ENCODE results near the gene GPR37L1.

GPR37L1 gene

DNA sequence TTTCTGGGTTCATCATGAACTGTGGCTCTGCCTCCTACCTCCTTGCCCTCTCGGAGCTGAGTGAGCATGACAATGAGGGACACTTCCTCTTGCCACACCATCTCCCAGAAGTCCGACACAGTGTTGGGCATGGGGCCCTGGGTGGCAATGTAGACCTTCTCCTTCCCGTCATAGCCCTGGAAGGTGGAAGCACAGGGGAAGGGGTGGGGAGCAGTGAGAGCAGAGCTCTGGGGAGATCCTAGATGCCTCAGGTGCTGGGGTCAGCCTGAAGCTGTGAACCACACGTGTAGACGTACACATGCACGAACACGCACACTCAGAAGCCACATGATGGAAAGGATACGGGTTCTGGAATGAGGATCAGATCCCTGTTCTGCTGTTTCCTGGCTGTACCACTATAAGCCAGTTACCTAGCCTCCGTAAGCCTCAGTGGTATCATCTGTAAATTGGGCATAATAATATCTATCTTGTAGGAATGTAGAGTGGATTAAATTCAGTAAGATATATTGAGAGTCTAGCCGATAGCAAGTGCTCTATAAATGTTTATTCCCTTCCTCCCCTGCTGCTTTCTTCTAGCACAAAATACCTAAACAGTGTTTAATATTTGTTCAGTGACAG lies 31.5 kb downstream of the GPR37L1 start:
- Histone ChIP-seq H3K4me2 (no peak overlapping the region), H3K4me3 (no peak overlapping the region), H3K4me1 (peaks cover 32 to 70% (median 43%) of the 10 kb centered on the region in 10 experiments), H3K9ac (no peak overlapping the region), H3K27me3 (no peaks in the 10 kb centered on the region), H3K27ac (no peak overlapping the region), H4K20me1 (peaks cover 21 to 100% (median 79%) of the 10 kb centered on the region in 11 experiments; a peak in 20 of 22 replicates), H3K36me3 (peaks cover 88 to 100% (median 93%) of the 10 kb centered on the region in 11 experiments), H3K9me3 (replicated peaks in 1 of 11) (no peaks in the 10 kb centered on the region)
- no peak for TF ChIP-seq Cebpa-rat (IDR thresholded peaks at IDR 0.05)

DNA sequence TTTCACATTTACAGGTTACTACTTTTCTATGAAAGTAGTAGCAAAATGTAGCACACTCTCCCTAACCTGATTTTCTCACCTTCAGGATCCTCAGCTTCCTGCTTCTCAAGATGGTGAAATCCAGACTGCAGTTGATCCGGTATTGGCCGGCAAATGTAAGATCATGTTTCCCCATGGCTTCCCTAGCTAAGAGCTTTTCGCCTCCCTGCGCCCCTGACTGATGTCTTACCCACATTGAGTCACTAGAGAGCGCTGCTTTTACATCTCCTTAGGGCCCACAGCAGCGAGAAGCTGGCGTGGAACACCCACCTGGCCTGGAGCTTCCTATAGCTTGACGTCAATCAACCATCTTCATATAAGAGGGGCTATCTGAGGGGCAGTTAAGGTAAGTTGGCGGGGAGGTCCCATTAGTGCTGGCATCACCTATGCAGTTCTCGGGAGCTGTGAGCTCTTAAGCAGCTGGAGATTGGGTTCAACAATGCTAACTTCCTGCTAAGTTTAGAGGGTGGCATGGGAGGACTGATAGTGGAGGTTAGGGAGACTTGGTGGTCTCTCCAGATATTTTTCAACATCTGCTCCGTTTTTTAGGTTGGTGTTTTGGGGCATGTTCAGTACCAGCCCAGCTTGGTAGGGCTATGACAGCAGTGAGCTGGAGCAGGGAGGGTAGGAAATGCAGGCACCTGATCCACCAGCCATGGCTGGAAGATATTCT lies 32.2 kb downstream of the GPR37L1 start:
- H3K36me3 ChIP-seq, result peaks cover 81 to 94% (median 86%) of the 10 kb centered on the region in 11 experiments
- no peaks in the 10 kb centered on the region for H3K27me3 ChIP-seq
- no peaks in the 10 kb centered on the region for H3K9me3 ChIP-seq (replicated peaks in 1 of 11)
- peak overlapping the region in 4 of 11 experiments; percentile 6 to 59 (median 42); a peak in 5 of 22 replicates for H3K9ac ChIP-seq
- no peak for TF ChIP-seq Cebpa-rat (IDR thresholded peaks at IDR 0.05)
- peaks cover 39 to 70% (median 49%) of the 10 kb centered on the region in 10 experiments for H3K4me1 ChIP-seq
- peak overlapping the region in 3 of 11 experiments; percentile 95 to 100 (median 96); a peak in 4 of 22 replicates for H3K4me2 ChIP-seq
- peaks cover 21 to 99% (median 77%) of the 10 kb centered on the region in 11 experiments; a peak in 20 of 22 replicates for H4K20me1 ChIP-seq
- H3K4me3 ChIP-seq, result no peak overlapping the region
- H3K27ac ChIP-seq, result no peak overlapping the region

DNA sequence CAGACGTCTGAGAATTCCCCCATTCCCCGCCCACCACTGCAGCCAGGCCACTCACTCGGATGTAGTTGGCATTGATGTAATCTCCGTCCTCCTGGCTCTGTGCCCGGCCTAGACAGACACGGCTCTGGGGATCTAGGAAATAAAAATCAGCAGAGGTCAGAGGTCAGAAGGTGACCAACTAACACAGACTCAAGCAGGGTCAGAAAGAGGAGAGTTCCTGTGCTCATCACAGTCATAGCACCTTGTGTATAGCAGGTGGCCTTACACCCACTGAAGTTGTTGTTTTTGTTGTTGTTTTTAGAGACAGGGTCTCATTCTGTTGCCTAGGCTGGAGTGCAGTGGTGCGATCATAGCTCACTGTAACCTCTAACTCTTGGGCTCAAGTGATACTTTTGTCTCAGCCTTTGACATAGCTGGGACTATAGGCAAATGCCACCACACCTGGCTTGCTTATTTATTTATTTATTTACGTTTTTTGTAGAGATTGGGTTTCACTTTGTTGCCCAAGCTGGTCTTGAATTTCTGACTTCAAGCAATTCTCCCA lies 32.8 kb downstream of the GPR37L1 start:
- H3K9ac ChIP-seq, result peak overlapping the region in 5 of 11 experiments; percentile 6 to 59 (median 35); a peak in 6 of 22 replicates

DNA sequence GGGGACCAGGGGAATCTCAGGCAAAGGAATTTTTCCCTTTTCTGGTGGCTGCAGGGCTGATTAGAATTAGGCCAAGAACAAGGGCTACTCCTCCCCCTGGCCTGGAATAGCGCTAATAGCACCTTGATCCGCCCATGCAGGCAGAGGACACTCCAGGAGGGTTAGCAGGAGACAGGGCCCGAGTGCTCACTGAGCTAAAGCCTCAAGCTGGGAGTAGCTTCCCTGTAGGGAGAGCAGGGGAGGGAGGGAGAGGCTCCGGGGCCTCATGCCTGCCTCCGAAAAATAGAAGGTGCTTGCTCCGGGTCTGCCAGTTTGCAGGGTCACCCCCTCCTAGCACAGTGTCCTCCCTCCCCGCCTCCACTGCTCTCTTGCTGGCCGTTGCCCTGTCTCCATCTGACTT lies 33.9 kb downstream of the GPR37L1 start:
- Histone ChIP-seq H3K4me3 (peak overlapping the region in 1 of 10 experiments; percentile 9; a peak in 1 of 20 replicates), H3K4me2 (peak overlapping the region; percentile 24 to 100 (median 96); a peak in 20 of 22 replicates), H3K36me3 (peaks cover 65 to 78% (median 70%) of the 10 kb centered on the region in 11 experiments), H4K20me1 (peaks cover 21 to 82% (median 69%) of the 10 kb centered on the region in 11 experiments; a peak in 20 of 22 replicates), H3K4me1 (peaks cover 55 to 76% (median 63%) of the 10 kb centered on the region in 10 experiments), H3K9me3 (replicated peaks in 1 of 11) (no peaks in the 10 kb centered on the region), H3K27me3 (no peaks in the 10 kb centered on the region), H3K27ac (0 out of 22 replicates have a peak overlapping the region, but pooled peaks of 2 of the 11 experiments have one; percentile 9 to 30), H3K9ac (peak overlapping the region in 9 of 11 experiments; percentile 9 to 53 (median 26); a peak in 9 of 22 replicates)
- no peak for TF ChIP-seq Cebpa-rat (IDR thresholded peaks at IDR 0.05)

More for the DNA sequence above, 32.8 kb downstream of the GPR37L1 start:
- TF ChIP-seq Cebpa-rat (IDR thresholded peaks at IDR 0.05), result no peak
- Histone ChIP-seq H3K27ac (no peak overlapping the region), H3K4me2 (peak overlapping the region in 5 of 11 experiments; percentile 3 to 100 (median 95); a peak in 7 of 22 replicates), H3K27me3 (no peaks in the 10 kb centered on the region), H4K20me1 (peaks cover 21 to 93% (median 71%) of the 10 kb centered on the region in 11 experiments; a peak in 20 of 22 replicates), H3K4me1 (peaks cover 44 to 69% (median 53%) of the 10 kb centered on the region in 10 experiments), H3K9me3 (replicated peaks in 1 of 11) (no peaks in the 10 kb centered on the region), H3K4me3 (no peak overlapping the region), H3K36me3 (peaks cover 75 to 88% (median 80%) of the 10 kb centered on the region in 11 experiments)

DNA sequence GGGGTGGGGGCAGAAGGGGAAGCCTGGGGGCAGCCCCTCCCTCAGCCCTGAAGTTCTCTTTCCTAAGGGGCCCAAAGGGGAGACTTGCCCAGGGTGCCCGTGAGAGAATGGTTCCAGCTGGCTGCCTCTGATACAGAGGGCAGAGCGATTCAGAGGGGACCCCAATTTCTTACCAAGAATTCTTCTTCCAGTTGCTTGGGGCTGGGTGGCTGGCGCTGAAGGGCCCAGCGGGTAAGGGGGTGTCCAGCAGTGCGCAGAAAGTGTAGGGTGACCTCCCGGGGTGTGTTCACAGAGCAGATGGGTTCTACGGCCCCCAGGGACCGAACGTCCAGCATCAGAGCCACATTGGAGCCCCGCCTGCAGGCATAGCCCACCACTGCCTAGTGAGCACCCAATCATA lies 35.2 kb downstream of the GPR37L1 start:
- peak overlapping the region in 10 of 11 experiments; percentile 89 to 98 (median 94); a peak in 13 of 22 replicates for H3K27ac ChIP-seq
- peak overlapping the region in 8 of 10 experiments; percentile 72 to 83 (median 78); a peak in 14 of 20 replicates for H3K4me3 ChIP-seq
- H3K4me1 ChIP-seq, result peaks cover 68 to 90% (median 77%) of the 10 kb centered on the region in 10 experiments

DNA sequence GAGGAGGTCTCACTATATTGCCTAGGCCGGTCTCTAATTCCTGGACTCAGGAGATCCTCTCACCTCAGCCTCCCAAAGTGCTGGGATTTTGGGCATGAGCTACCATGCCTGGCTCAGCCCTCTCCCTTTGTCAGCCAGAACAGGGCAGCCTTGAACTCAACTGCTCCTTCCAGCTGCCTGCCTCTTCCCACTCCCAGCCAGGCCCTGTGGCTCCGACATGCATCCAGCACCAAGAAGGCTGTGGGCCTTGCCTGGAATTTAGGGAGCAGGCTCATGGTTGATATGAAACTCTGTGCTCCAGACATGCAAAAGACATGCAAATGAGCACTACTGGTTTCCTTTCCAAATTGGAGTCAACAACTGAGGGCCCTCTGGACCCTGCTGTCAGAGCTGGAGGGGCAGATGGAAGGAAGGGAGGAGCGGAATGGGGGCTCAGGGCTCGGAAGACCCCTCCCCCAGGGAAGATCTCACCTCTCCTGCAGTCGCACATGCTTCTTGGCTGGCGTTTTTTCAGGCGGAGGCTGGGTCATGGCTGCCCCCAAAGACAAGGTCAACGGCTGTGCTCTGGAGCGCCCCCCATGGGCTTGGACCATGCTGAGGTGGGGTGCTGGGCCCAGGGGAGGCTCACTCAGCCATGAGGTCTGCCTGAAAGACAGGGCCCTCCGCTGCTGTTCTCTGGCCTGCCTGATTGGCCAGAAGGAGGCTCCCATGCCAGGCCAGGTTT lies 36.3 kb downstream of the GPR37L1 start:
- H3K4me3 ChIP-seq, result peak overlapping the region; percentile 60 to 83 (median 76)

More for the DNA sequence above, 35.2 kb downstream of the GPR37L1 start:
- Histone ChIP-seq H3K36me3 (peaks cover 51 to 64% (median 56%) of the 10 kb centered on the region in 11 experiments), H3K4me2 (peak overlapping the region; percentile 91 to 100 (median 96)), H3K9ac (peak overlapping the region; percentile 84 to 95 (median 89); a peak in 20 of 22 replicates), H3K27me3 (peaks cover 0 to 2% (median 0%) of the 10 kb centered on the region in 11 experiments; a peak in 1 of 22 replicates), H4K20me1 (peaks cover 18 to 69% (median 59%) of the 10 kb centered on the region in 11 experiments; a peak in 20 of 22 replicates), H3K9me3 (replicated peaks in 1 of 11) (no peaks in the 10 kb centered on the region)
- no peak for TF ChIP-seq Cebpa-rat (IDR thresholded peaks at IDR 0.05)

DNA sequence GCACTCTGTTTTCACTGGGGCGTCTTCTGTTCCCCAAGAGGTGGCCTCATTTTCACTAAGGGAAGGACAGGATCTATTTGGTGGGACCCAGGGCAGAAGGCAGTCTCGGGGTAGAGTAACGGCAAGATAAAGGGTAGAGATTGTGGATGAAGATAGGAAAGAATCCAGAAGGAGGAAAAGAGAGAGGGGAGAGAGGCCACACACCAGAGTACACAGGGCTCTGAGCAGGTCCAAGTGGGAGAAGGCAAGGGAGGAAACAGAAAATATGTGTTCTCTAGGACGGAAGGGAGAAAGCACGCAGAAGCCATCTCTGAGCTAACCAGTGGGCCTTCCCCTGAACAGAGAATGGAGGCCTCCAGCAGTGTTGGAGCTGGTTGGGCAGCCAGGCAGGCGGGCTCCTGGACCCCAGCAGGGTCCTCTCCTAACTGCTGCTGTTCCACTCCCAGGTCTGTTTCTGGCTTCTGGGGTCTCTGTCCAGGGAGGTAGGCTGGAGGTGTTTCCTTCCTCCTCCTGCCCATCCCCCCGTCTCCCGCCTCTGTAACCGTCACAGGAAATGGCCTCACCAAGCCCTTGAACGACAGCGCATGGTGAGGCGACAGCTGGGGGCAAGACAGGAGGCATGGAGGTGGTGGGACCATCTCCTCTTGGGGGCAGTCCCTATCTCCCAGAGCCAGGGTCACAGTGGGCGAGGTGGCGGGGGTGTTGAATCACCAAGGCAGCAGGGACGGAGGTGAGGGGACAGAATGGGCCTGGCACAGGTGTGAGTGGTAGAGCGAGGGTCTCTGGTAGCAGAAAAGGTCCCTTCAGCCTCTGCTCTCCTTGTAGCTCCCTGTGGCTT lies 37.0 kb downstream of the GPR37L1 start:
- no peak for TF ChIP-seq Cebpa-rat (IDR thresholded peaks at IDR 0.05)
- Histone ChIP-seq H4K20me1 (peaks cover 18 to 51% (median 44%) of the 10 kb centered on the region in 11 experiments; a peak in 20 of 22 replicates), H3K27me3 (peaks cover 0 to 8% (median 0%) of the 10 kb centered on the region in 11 experiments; a peak in 4 of 22 replicates), H3K4me2 (peak overlapping the region; percentile 91 to 100 (median 96)), H3K4me1 (peaks cover 86 to 97% (median 91%) of the 10 kb centered on the region in 10 experiments), H3K9ac (peak overlapping the region; percentile 84 to 95 (median 89)), H3K27ac (peak overlapping the region; percentile 86 to 98 (median 94)), H3K4me3 (peak overlapping the region; percentile 60 to 83 (median 76)), H3K9me3 (replicated peaks in 1 of 11) (no peaks in the 10 kb centered on the region), H3K36me3 (peaks cover 33 to 46% (median 38%) of the 10 kb centered on the region in 11 experiments)

More for the DNA sequence above, 36.3 kb downstream of the GPR37L1 start:
- Histone ChIP-seq H4K20me1 (peaks cover 18 to 59% (median 49%) of the 10 kb centered on the region in 11 experiments; a peak in 20 of 22 replicates), H3K9me3 (replicated peaks in 1 of 11) (no peaks in the 10 kb centered on the region), H3K27ac (peak overlapping the region; percentile 86 to 98 (median 94)), H3K27me3 (peaks cover 0 to 8% (median 0%) of the 10 kb centered on the region in 11 experiments; a peak in 4 of 22 replicates), H3K36me3 (peaks cover 41 to 54% (median 46%) of the 10 kb centered on the region in 11 experiments), H3K9ac (peak overlapping the region; percentile 84 to 95 (median 89)), H3K4me1 (peaks cover 79 to 91% (median 86%) of the 10 kb centered on the region in 10 experiments), H3K4me2 (peak overlapping the region; percentile 91 to 100 (median 96))
- no peak for TF ChIP-seq Cebpa-rat (IDR thresholded peaks at IDR 0.05)

Data from BLaER1 treated with 17β-estradiol and CSF1 and Interleukin-3, amounts not matched to agents 10 nM and 100 nM (cell line).